GM21528 (cell line): Measurements from ENCODE around the gene UTS2B.

Source experiments
- ATAC-seq: cut with Tn5 transposase; IDR thresholded peaks from one replicate; pipeline ENCODE4 v1.9.1; 2021; ENCODE audit warnings: mild to moderate bottlenecking, moderate library complexity; ENCODE audit not compliant: unreplicated experiment, low FRiP score

UTS2B gene

GRCh38 chr3:191253089-191253799, 77.1 kb downstream of the UTS2B start:
- peak; percentile 45 for ATAC-seq

GRCh38 chr3:191246630-191247029, 83.7 kb downstream of the UTS2B start:
- ATAC-seq = no peak

GRCh38 chr3:191246034-191246433, 84.3 kb downstream of the UTS2B start:
- peak; percentile 84 for ATAC-seq

- ATAC-seq = no peak
These were observed 86.0 kb downstream of the UTS2B start for GRCh38 chr3:191244242-191244867.

GRCh38 chr3:191240486-191240885, 89.8 kb downstream of the UTS2B start:
- no peak for ATAC-seq

GRCh38 chr3:191239407-191240031, 90.8 kb downstream of the UTS2B start:
- ATAC-seq = no peak

GRCh38 chr3:191238321-191238817, 92.0 kb downstream of the UTS2B start:
- no peak for ATAC-seq

- ATAC-seq = no peak
These were observed 93.1 kb downstream of the UTS2B start for GRCh38 chr3:191237047-191237882.

GRCh38 chr3:191236646-191237045, 93.7 kb downstream of the UTS2B start:
- ATAC-seq = no peak

- ATAC-seq = peak; percentile 99
These were observed 94.7 kb downstream of the UTS2B start for GRCh38 chr3:191235331-191236314.

- ATAC-seq = no peak
These were observed 96.1 kb downstream of the UTS2B start for GRCh38 chr3:191234216-191234615.

- no peak for ATAC-seq
These were observed 102.8 kb downstream of the UTS2B start for GRCh38 chr3:191227541-191227940.

- no peak for ATAC-seq
These were observed 108.7 kb downstream of the UTS2B start for GRCh38 chr3:191221638-191222037.

- ATAC-seq = no peak
These were observed 109.4 kb downstream of the UTS2B start for GRCh38 chr3:191220908-191221307.

GRCh38 chr3:191217301-191217700, 113.0 kb downstream of the UTS2B start:
- ATAC-seq = no peak
